HUES64 (cell line): ENCODE results near the gene MVD.
"Not testable (repeated sequence)": the region's sequence is repeated elsewhere in the genome, so short reads cannot be mapped to it uniquely, and the experiment has no call there.

Source experiments
- H3K27ac ChIP-seq: 2 replicates; pipeline ENCODE4 v1.7.0; 2013; ENCODE audit warnings: low read depth, low read length, inconsistent platforms
- H3K27me3 ChIP-seq: 2 replicates; pipeline ENCODE4 v1.6.1; 2013; ENCODE audit warnings: mild to moderate bottlenecking, low read length; ENCODE audit not compliant: insufficient read depth
- H3K36me3 ChIP-seq: 2 replicates; pipeline ENCODE4 v1.6.1; 2013; ENCODE audit warnings: mild to moderate bottlenecking, low read length; ENCODE audit not compliant: insufficient read depth
- H3K4me1 ChIP-seq: 2 replicates; pipeline ENCODE4 v1.6.1; 2013; ENCODE audit warnings: mild to moderate bottlenecking, low read length, moderate library complexity; ENCODE audit not compliant: insufficient read depth
- H3K4me3 ChIP-seq: 2 replicates; pipeline ENCODE4 v1.5.1; 2013; ENCODE audit warnings: mild to moderate bottlenecking, low read length, moderate library complexity
- H3K9ac ChIP-seq: 2 replicates; pipeline ENCODE4 v1.6.1; 2013; ENCODE audit warnings: mild to moderate bottlenecking, low read depth, low read length
- H3K9me3 ChIP-seq: 2 replicates; pipeline ENCODE4 v1.6.1; 2013; ENCODE audit warnings: low read depth, low read length; ENCODE audit not compliant: insufficient read depth
- WGBS: fragments of 150-250, 120-280 bp; methylation state at CpG from one replicate; pipeline ENCODE4 v1.1.7; 2013; ENCODE audit warnings: missing lambda C conversion rate; 5-methylcytosine and 5-hydroxymethylcytosine counted together

The MVD gene

GRCh38 chr16:88676502-88677242 is 13.8 kb upstream of the MVD start:
- no peaks in the 10 kb centered on the region for H3K36me3 ChIP-seq
- no peak overlapping the region for H3K9ac ChIP-seq
- no peaks in the 10 kb centered on the region for H3K27me3 ChIP-seq
- H3K4me1 ChIP-seq = no peaks in the 10 kb centered on the region
- no peaks in the 10 kb centered on the region for H3K9me3 ChIP-seq
- no peak overlapping the region for H3K4me3 ChIP-seq
- H3K27ac ChIP-seq = no peak overlapping the region
- 93% methylated on average over 22 of the region's 22 CpGs for WGBS

- no peaks in the 10 kb centered on the region for H3K4me1 ChIP-seq
- H3K27me3 ChIP-seq = no peaks in the 10 kb centered on the region
- no peaks in the 10 kb centered on the region for H3K9me3 ChIP-seq
- H3K9ac ChIP-seq = no peak overlapping the region
- no peaks in the 10 kb centered on the region for H3K36me3 ChIP-seq
- H3K27ac ChIP-seq = no peak overlapping the region
- no peak overlapping the region for H3K4me3 ChIP-seq
- 95% methylated on average over 19 of the region's 19 CpGs for WGBS
Observed at GRCh38 chr16:88673716-88674379, 11.0 kb upstream of the MVD start.

GRCh38 chr16:88672776-88673175 is 9.9 kb upstream of the MVD start:
- Histone ChIP-seq H3K4me3 (no peak overlapping the region), H3K4me1 (no peaks in the 10 kb centered on the region), H3K9ac (no peak overlapping the region), H3K27me3 (no peaks in the 10 kb centered on the region), H3K27ac (no peak overlapping the region), H3K9me3 (no peaks in the 10 kb centered on the region), H3K36me3 (no peaks in the 10 kb centered on the region)
- WGBS = 31% methylated on average over 11 of the region's 11 CpGs

GRCh38 chr16:88671806-88672205 is 8.9 kb upstream of the MVD start:
- no peak overlapping the region for H3K27ac ChIP-seq
- no peaks in the 10 kb centered on the region for H3K9me3 ChIP-seq
- no peaks in the 10 kb centered on the region for H3K4me1 ChIP-seq
- no peaks in the 10 kb centered on the region for H3K27me3 ChIP-seq
- no peaks in the 10 kb centered on the region for H3K36me3 ChIP-seq
- H3K9ac ChIP-seq = no peak overlapping the region
- 94% methylated on average over 23 of the region's 23 CpGs for WGBS
- H3K4me3 ChIP-seq = no peak overlapping the region

- H3K27me3 ChIP-seq = no peaks in the 10 kb centered on the region
- peaks cover 3% of the 10 kb centered on the region; the same call in 1 of the 2 replicates for H3K36me3 ChIP-seq
- H3K4me1 ChIP-seq = no peaks in the 10 kb centered on the region
- WGBS = 96% methylated on average over 10 of the region's 10 CpGs
- no peak overlapping the region for H3K27ac ChIP-seq
- H3K4me3 ChIP-seq = no peak overlapping the region
- no peaks in the 10 kb centered on the region for H3K9me3 ChIP-seq
- no peak overlapping the region for H3K9ac ChIP-seq
Observed at GRCh38 chr16:88669980-88670379, 7.1 kb upstream of the MVD start.

- H3K4me3 ChIP-seq, H3K4me1 ChIP-seq, H3K27me3 ChIP-seq, H3K9ac ChIP-seq, H3K9me3 ChIP-seq, H3K27ac ChIP-seq, H3K36me3 ChIP-seq: not testable (repeated sequence)
- WGBS = 97% methylated on average over 7 of the region's 8 CpGs
Observed at GRCh38 chr16:88669493-88669892, 6.6 kb upstream of the MVD start.

- H3K27ac ChIP-seq = no peak overlapping the region
- 81% methylated on average over 5 of the region's 5 CpGs for WGBS
- no peak overlapping the region for H3K9ac ChIP-seq
Observed at GRCh38 chr16:88667461-88667860, 4.6 kb upstream of the MVD start.

GRCh38 chr16:88665570-88665969 is 2.7 kb upstream of the MVD start:
- H3K9ac ChIP-seq = no peak overlapping the region
- 85% methylated on average over 3 of the region's 3 CpGs for WGBS
- H3K36me3 ChIP-seq = peaks cover 4% of the 10 kb centered on the region; the same call in 1 of the 2 replicates
- H3K9me3 ChIP-seq = no peaks in the 10 kb centered on the region
- H3K27ac ChIP-seq = no peak overlapping the region
- no peak overlapping the region for H3K4me3 ChIP-seq
- no peaks in the 10 kb centered on the region for H3K27me3 ChIP-seq
- no peaks in the 10 kb centered on the region for H3K4me1 ChIP-seq

More at GRCh38 chr16:88667461-88667860, 4.6 kb upstream of the MVD start:
- Histone ChIP-seq H3K9me3 (no peaks in the 10 kb centered on the region), H3K4me1 (no peaks in the 10 kb centered on the region), H3K36me3 (peaks cover 4% of the 10 kb centered on the region; the same call in 1 of the 2 replicates), H3K4me3 (no peak overlapping the region), H3K27me3 (no peaks in the 10 kb centered on the region)

- 93% methylated on average over 4 of the region's 4 CpGs for WGBS
- Histone ChIP-seq H3K9me3 (no peaks in the 10 kb centered on the region), H3K27me3 (no peaks in the 10 kb centered on the region), H3K36me3 (peaks cover 4% of the 10 kb centered on the region; the same call in 1 of the 2 replicates), H3K4me3 (no peak overlapping the region), H3K9ac (no peak overlapping the region), H3K27ac (no peak overlapping the region), H3K4me1 (no peaks in the 10 kb centered on the region)
Observed at GRCh38 chr16:88665148-88665547, 2.3 kb upstream of the MVD start.

GRCh38 chr16:88662222-88662842 is 559 bp downstream of the MVD start:
- WGBS = 2% methylated on average over 49 of the region's 49 CpGs

GRCh38 chr16:88661468-88661867 is 1.4 kb downstream of the MVD start:
- Histone ChIP-seq H3K36me3 (peaks cover 16% of the 10 kb centered on the region), H3K27ac (no peak overlapping the region), H3K9ac (no peak overlapping the region), H3K9me3 (no peaks in the 10 kb centered on the region), H3K4me1 (no peaks in the 10 kb centered on the region), H3K4me3 (peak overlapping the region; percentile 24; the same call in 1 of the 2 replicates), H3K27me3 (no peaks in the 10 kb centered on the region)
- WGBS = 88% methylated on average over 9 of the region's 10 CpGs

More at GRCh38 chr16:88662222-88662842, 559 bp downstream of the MVD start:
- Histone ChIP-seq H3K4me1 (no peaks in the 10 kb centered on the region), H3K36me3 (peaks cover 10% of the 10 kb centered on the region), H3K27me3 (no peaks in the 10 kb centered on the region), H3K9ac (peak overlapping the region; percentile 66), H3K4me3 (peak overlapping the region; percentile 72), H3K27ac (peak overlapping the region; percentile 77; the same call in 1 of the 2 replicates), H3K9me3 (no peaks in the 10 kb centered on the region)
